ENCODE data around the gene AVL9.
"Not testable (repeated sequence)": the region's sequence is repeated elsewhere in the genome, so short reads cannot be mapped to it uniquely, and the experiment has no call there.

AVL9 gene

DNA sequence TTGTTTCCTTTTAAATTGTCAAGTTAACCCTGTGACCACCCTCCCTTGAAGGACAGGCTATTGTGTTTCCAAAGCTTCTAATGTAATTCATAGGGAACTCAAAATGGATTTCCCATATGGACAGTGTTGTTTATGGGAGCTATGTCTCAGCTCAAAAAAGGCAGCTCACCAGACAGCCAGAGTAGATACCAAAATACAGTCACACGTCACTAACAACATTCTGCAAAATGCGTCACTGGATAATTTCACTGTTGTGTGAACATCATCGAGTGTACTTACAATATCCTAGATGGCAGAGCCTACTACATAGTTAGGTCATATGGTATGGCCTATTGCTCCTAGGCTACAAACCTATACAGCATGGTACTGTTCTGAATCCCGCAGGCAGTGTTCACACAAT is 97.4 kb downstream of the AVL9 start:
- TF ChIP-seq, protein P1, sequence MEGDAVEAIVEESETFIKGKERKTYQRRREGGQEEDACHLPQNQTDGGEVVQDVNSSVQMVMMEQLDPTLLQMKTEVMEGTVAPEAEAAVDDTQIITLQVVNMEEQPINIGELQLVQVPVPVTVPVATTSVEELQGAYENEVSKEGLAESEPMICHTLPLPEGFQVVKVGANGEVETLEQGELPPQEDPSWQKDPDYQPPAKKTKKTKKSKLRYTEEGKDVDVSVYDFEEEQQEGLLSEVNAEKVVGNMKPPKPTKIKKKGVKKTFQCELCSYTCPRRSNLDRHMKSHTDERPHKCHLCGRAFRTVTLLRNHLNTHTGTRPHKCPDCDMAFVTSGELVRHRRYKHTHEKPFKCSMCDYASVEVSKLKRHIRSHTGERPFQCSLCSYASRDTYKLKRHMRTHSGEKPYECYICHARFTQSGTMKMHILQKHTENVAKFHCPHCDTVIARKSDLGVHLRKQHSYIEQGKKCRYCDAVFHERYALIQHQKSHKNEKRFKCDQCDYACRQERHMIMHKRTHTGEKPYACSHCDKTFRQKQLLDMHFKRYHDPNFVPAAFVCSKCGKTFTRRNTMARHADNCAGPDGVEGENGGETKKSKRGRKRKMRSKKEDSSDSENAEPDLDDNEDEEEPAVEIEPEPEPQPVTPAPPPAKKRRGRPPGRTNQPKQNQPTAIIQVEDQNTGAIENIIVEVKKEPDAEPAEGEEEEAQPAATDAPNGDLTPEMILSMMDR (IDR thresholded peaks at IDR 0.05; ENCODE audit: insufficient read depth, low read depth, low read length, missing control alignments) = no peak
- DNase-seq (ENCODE audit: low read depth) = no peak
- no peak overlapping the region for H3K4me3 ChIP-seq (ENCODE audit: low read length)

DNA sequence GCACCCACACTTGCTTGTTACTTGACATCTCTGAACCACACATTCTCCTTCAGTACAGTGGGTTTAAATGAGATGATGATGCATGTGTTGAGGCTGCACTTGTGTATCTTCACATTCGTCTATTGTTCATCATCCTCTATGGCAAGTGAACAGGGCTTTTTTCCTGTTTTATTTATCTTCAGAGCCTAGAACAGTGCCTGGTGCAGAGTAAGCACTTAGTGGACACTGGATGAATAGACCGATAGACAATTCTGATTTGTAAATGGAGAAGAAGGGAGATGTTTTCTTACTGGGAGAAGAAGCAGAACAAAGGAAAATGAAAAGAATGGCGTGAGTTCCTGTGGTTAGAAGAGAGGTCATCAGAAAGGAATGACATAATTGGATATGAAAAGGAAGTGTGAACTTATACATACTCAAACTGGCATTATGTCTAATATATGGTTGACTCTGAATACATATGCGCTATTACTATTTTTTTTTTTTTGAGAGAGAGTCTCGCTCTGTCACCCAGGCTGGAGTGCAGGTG is 99.7 kb downstream of the AVL9 start:
- no peak for DNase-seq (ENCODE audit: low read depth)
- no peak overlapping the region for H3K4me3 ChIP-seq (ENCODE audit: low read length)
- TF ChIP-seq, protein P1 (IDR thresholded peaks at IDR 0.05; ENCODE audit: insufficient read depth, low read depth, low read length, missing control alignments) = no peak

DNA sequence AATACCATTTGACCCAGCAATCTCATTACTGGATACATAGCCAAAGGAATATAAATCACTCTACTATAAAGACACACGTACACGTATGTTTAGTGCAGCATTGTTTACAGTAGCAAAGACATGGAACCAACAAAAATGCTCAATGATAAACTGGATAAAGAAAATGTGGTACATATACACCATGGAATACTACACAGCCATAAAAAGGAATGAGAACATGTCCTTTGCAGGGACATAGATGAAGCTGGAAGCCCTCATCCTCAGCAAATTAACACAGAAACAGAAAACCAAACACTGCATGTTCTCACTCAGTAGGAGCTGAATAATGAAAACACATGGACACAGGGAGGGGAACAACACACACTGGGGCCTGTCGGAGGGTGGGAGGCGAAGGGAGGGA is 105.9 kb downstream of the AVL9 start:
- not testable (repeated sequence) for H3K4me3 ChIP-seq (ENCODE audit: low read length); DNase-seq (ENCODE audit: low read depth)

DNA sequence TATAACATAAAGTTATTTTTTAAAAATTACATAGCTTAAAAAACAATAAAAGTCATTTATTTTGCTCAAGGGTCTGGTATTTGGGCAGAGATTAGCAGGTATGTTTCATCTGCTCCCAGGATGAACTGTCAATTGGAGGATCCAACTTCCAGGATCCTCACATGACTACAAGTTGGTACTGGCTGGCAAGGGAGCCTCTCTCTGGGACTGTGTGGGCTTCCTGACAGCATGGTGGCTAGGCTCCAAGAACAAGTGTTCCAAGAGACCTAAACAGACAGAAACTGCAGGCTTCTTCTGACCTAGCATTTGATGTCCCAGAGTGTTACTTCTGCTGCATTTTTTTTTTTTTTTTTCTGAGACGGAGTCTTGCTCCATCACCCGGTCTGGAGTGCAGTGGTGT is 107.2 kb downstream of the AVL9 start:
- DNase-seq (ENCODE audit: low read depth) = no peak
- TF ChIP-seq, protein P1 (IDR thresholded peaks at IDR 0.05; ENCODE audit: insufficient read depth, low read depth, low read length, missing control alignments) = no peak
- no peak overlapping the region for H3K4me3 ChIP-seq (ENCODE audit: low read length)

DNA sequence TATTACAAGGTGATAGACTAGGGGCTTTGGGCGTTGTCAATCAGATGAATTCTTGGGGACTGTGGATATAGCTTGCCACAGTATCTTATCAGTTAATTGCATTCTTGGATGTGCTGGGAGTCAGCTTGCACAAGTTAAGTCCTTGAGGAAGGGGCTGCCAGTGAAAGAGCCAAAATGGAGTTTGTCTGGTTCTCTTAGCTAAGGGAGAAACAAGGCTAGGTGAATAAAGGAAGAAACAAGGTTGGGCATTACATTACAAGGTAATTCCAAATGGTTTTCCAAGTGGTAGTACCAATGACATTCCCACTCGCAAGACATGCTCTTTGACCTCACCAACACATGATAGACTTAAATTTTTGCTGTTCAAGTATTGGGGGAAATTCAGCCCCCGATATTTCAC is 108.2 kb downstream of the AVL9 start:
- not testable (repeated sequence) for DNase-seq (ENCODE audit: low read depth); H3K4me3 ChIP-seq (ENCODE audit: low read length)

DNA sequence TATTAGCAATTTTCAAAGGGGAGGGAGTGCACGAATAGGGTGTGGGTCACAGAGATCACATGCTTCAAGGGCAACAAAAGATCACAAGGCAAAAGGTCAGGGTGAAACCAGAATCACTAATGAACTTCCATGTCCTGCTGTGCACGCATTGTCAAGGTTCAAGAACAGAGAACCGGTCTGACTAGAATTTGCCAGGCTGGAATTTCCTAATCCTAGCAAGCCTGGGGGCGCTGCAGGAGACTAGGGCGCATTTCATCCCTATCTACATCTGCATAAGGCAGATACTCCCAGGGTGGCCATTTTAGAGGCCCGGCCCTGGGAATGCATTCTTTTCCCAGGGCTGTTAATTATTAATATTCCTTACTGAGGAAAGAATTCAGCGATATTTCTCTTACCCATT is 108.8 kb downstream of the AVL9 start:
- H3K4me3 ChIP-seq (ENCODE audit: low read length); DNase-seq (ENCODE audit: low read depth): not testable (repeated sequence)

DNA sequence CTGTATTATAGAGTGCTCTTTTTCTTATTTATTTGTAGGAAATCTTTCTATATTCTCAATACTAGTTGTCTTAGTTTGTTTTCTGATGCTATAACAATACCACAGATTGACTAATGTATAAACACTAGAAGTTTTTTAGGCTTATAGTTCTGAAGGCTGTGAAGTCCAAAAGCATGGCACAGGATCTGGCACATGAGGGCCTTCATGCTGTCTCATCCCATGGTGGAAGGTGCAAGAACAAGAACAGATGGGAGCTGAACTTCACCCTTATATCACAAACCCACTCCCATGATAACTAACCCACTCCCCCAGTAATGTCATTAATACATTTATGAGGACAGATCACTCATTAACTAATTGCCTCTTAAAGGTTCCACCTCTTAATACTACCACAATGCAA is 109.7 kb downstream of the AVL9 start:
- H3K4me3 ChIP-seq (ENCODE audit: low read length) = no peak overlapping the region
- TF ChIP-seq, protein P1 (IDR thresholded peaks at IDR 0.05; ENCODE audit: insufficient read depth, low read depth, low read length, missing control alignments) = no peak
- no peak for DNase-seq (ENCODE audit: low read depth)

DNA sequence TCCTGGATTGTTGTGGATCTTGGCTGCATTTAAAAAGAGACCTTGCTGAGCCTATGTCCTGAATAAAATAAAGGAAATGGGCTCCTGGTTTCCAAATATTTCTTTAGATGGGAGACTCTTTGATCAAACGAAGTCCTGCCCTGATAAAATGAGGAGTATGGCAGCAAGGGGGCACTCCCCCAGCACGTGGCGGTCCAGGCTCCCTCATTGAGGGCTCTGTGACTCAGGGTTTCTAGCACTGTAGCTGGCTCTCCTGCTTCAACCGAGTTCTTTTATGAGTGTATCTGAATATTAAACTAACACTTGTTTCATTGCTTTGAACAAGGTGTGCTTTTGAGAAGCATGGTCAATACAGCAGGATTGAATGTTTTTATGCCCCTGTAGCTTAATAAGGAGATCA is 114.2 kb downstream of the AVL9 start:
- DNase-seq (ENCODE audit: low read depth) = no peak
- no peak overlapping the region for H3K4me3 ChIP-seq (ENCODE audit: low read length)
- TF ChIP-seq, protein P1 (IDR thresholded peaks at IDR 0.05; ENCODE audit: insufficient read depth, low read depth, low read length, missing control alignments) = no peak

Data from epithelial cell of esophagus (primary cell).